Stimulated activated naive B cell treated with anti-CD40 and anti-IgM and Interleukin-4, amounts not matched to agents 10 μg/mL and 1 μg/mL and 100 μg/mL, for 72 hours (primary cell): Measurements from ENCODE around the gene LDLRAD2.
A peak's percentile ranks its signal among the peaks of the same experiment; 100 is the strongest.

Source experiments
- ATAC-seq, 2 donors: fragments of 150-1000 bp; cut with Tn5 transposase; replicated peaks; 2 replicates each; pipeline ENCODE4 v1.10.0; 2021; ENCODE audit warnings: moderate library complexity in 1 of 2
- DNase-seq: peaks from one replicate; pipeline ENCODE4 v3.0.0; 2021
- H3K27ac Mint-ChIP-seq: one replicate; pipeline ENCODE4 v1.8.0; 2022; ENCODE audit warnings: mild to moderate bottlenecking, mixed read lengths
- H3K27me3 Mint-ChIP-seq, 2 donors: one replicate each; pipeline ENCODE4 v1.8.0; 2022; ENCODE audit warnings: mixed read lengths in 2 of 2
- H3K36me3 Mint-ChIP-seq, 2 donors: one replicate each; pipeline ENCODE4 v1.8.0; 2022; ENCODE audit warnings: mixed read lengths in 2 of 2, mild to moderate bottlenecking in 1 of 2
- H3K4me1 Mint-ChIP-seq, 2 donors: one replicate each; pipeline ENCODE4 v1.8.0; 2022; ENCODE audit warnings: mixed read lengths in 2 of 2, mild to moderate bottlenecking in 1 of 2
- H3K4me3 Mint-ChIP-seq, 2 donors: one replicate each; pipeline ENCODE4 v1.8.0; 2022; ENCODE audit warnings: mild to moderate bottlenecking in 2 of 2, mixed read lengths in 2 of 2, moderate library complexity in 1 of 2
- H3K9me3 Mint-ChIP-seq, 2 donors: one replicate each; pipeline ENCODE4 v1.8.0; 2022; ENCODE audit warnings: mixed read lengths in 2 of 2, mild to moderate bottlenecking in 1 of 2

The LDLRAD2 gene

GRCh38 chr1:21849909-21850576 is 38.0 kb downstream of the LDLRAD2 start:
- DNase-seq, result no peak
- Mint-ChIP-seq H3K27ac (no peak overlapping the region), H3K4me3 (no peak overlapping the region), H3K4me1 (peaks cover 8 to 13% of the 10 kb centered on the region in 2 donors), H3K36me3 (peaks cover 0 to 4% of the 10 kb centered on the region in 2 donors), H3K27me3 (no peaks in the 10 kb centered on the region), H3K9me3 (no peaks in the 10 kb centered on the region)
- ATAC-seq, result no peak

GRCh38 chr1:21851430-21852250 is 39.6 kb downstream of the LDLRAD2 start:
- H3K4me1 Mint-ChIP-seq, result peaks cover 8 to 13% of the 10 kb centered on the region in 2 donors
- peak overlapping the region; percentile 52 for H3K27ac Mint-ChIP-seq
- H3K9me3 Mint-ChIP-seq, result no peaks in the 10 kb centered on the region
- H3K27me3 Mint-ChIP-seq, result no peaks in the 10 kb centered on the region
- DNase-seq (no peak), ATAC-seq (peak; percentile 2 to 9)
- H3K36me3 Mint-ChIP-seq, result peaks cover 0 to 4% of the 10 kb centered on the region in 2 donors
- H3K4me3 Mint-ChIP-seq, result peak overlapping the region in 1 of 2 donors; percentile 15

GRCh38 chr1:21852282-21853130 is 40.4 kb downstream of the LDLRAD2 start:
- Mint-ChIP-seq H3K27ac (peak overlapping the region; percentile 52), H3K9me3 (no peaks in the 10 kb centered on the region), H3K36me3 (peaks cover 0 to 4% of the 10 kb centered on the region in 2 donors), H3K4me3 (peak overlapping the region; percentile 15 to 35), H3K27me3 (no peaks in the 10 kb centered on the region), H3K4me1 (peaks cover 8 to 13% of the 10 kb centered on the region in 2 donors)
- ATAC-seq (peak; percentile 95 to 97), DNase-seq (peak; percentile 42)

- H3K9me3 Mint-ChIP-seq, result no peaks in the 10 kb centered on the region
- DNase-seq, result no peak
- H3K36me3 Mint-ChIP-seq, result peaks cover 0 to 4% of the 10 kb centered on the region in 2 donors
- H3K27me3 Mint-ChIP-seq, result no peaks in the 10 kb centered on the region
- peaks cover 8 to 13% of the 10 kb centered on the region in 2 donors for H3K4me1 Mint-ChIP-seq
- H3K4me3 Mint-ChIP-seq, result no peak overlapping the region
- no peak overlapping the region for H3K27ac Mint-ChIP-seq
- no peak for ATAC-seq
Observed at GRCh38 chr1:21853131-21853427, 41.0 kb downstream of the LDLRAD2 start.

GRCh38 chr1:21854090-21854750 is 42.2 kb downstream of the LDLRAD2 start:
- Mint-ChIP-seq H3K4me1 (peaks cover 8 to 13% of the 10 kb centered on the region in 2 donors), H3K4me3 (no peak overlapping the region), H3K9me3 (no peaks in the 10 kb centered on the region), H3K36me3 (peaks cover 0 to 4% of the 10 kb centered on the region in 2 donors), H3K27me3 (no peaks in the 10 kb centered on the region), H3K27ac (no peak overlapping the region)
- no peak for ATAC-seq
- no peak for DNase-seq

- Mint-ChIP-seq H3K9me3 (no peaks in the 10 kb centered on the region), H3K4me1 (peaks cover 8 to 13% of the 10 kb centered on the region in 2 donors), H3K27me3 (no peaks in the 10 kb centered on the region), H3K4me3 (no peak overlapping the region), H3K36me3 (peaks cover 0 to 4% of the 10 kb centered on the region in 2 donors), H3K27ac (peak overlapping the region; percentile 60)
- no peak for DNase-seq
- ATAC-seq, result no peak
Observed at GRCh38 chr1:21854751-21855131, 42.7 kb downstream of the LDLRAD2 start.

- H3K9me3 Mint-ChIP-seq, result no peaks in the 10 kb centered on the region
- ATAC-seq, result no peak
Observed at GRCh38 chr1:21855257-21856096, 43.4 kb downstream of the LDLRAD2 start.

GRCh38 chr1:21857142-21857839 is 45.2 kb downstream of the LDLRAD2 start:
- no peak for DNase-seq
- no peak overlapping the region for H3K27ac Mint-ChIP-seq
- no peak overlapping the region for H3K4me3 Mint-ChIP-seq
- no peak for ATAC-seq
- H3K36me3 Mint-ChIP-seq, result peaks cover 0 to 2% of the 10 kb centered on the region in 2 donors
- H3K9me3 Mint-ChIP-seq, result peaks cover 0 to 1% of the 10 kb centered on the region in 2 donors
- peaks cover 4 to 9% of the 10 kb centered on the region in 2 donors for H3K4me1 Mint-ChIP-seq
- no peaks in the 10 kb centered on the region for H3K27me3 Mint-ChIP-seq

More at GRCh38 chr1:21855257-21856096, 43.4 kb downstream of the LDLRAD2 start:
- H3K4me1 Mint-ChIP-seq, result peaks cover 8 to 13% of the 10 kb centered on the region in 2 donors
- no peak for DNase-seq
- H3K4me3 Mint-ChIP-seq, result no peak overlapping the region
- H3K36me3 Mint-ChIP-seq, result peaks cover 0 to 4% of the 10 kb centered on the region in 2 donors
- H3K27me3 Mint-ChIP-seq, result no peaks in the 10 kb centered on the region
- no peak overlapping the region for H3K27ac Mint-ChIP-seq

GRCh38 chr1:21857840-21858670 is 46.0 kb downstream of the LDLRAD2 start:
- H3K27ac Mint-ChIP-seq, result no peak overlapping the region
- H3K4me1 Mint-ChIP-seq, result peaks cover 2 to 5% of the 10 kb centered on the region in 2 donors
- no peak for ATAC-seq

GRCh38 chr1:21859669-21860179 is 47.7 kb downstream of the LDLRAD2 start:
- no peak overlapping the region for H3K4me3 Mint-ChIP-seq
- DNase-seq (no peak), ATAC-seq (no peak)
- no peaks in the 10 kb centered on the region for H3K4me1 Mint-ChIP-seq
- H3K9me3 Mint-ChIP-seq, result peaks cover 0 to 1% of the 10 kb centered on the region in 2 donors
- no peaks in the 10 kb centered on the region for H3K27me3 Mint-ChIP-seq
- H3K36me3 Mint-ChIP-seq, result no peaks in the 10 kb centered on the region
- no peak overlapping the region for H3K27ac Mint-ChIP-seq

More at GRCh38 chr1:21857840-21858670, 46.0 kb downstream of the LDLRAD2 start:
- no peaks in the 10 kb centered on the region for H3K27me3 Mint-ChIP-seq
- H3K36me3 Mint-ChIP-seq, result no peaks in the 10 kb centered on the region
- H3K4me3 Mint-ChIP-seq, result no peak overlapping the region
- H3K9me3 Mint-ChIP-seq, result peaks cover 0 to 1% of the 10 kb centered on the region in 2 donors
- no peak for DNase-seq

GRCh38 chr1:21860971-21861370 is 48.9 kb downstream of the LDLRAD2 start:
- Mint-ChIP-seq H3K4me3 (no peak overlapping the region), H3K4me1 (peaks cover 6 to 7% of the 10 kb centered on the region in 2 donors), H3K9me3 (peaks cover 0 to 1% of the 10 kb centered on the region in 2 donors), H3K27me3 (no peaks in the 10 kb centered on the region), H3K36me3 (no peaks in the 10 kb centered on the region), H3K27ac (no peak overlapping the region)
- no peak for DNase-seq
- ATAC-seq, result no peak
